ENCODE results near the gene POU6F2. TPM values are rescaled to one million over a fixed set of nuclear protein-coding genes. Genes with fewer than 3 reads are reported as not detected.

POU6F2 gene
- total RNA-seq, 1 experiment from 2014 or later, result 2.9 TPM

- TF ChIP-seq ATF6 (CRISPR knock-in tag; IDR thresholded peaks at IDR 0.05), result no peak
These were observed 382.3 kb downstream of the POU6F2 start (continued) for GRCh38 chr7:39360038-39360437.

GRCh38 chr7:39360766-39361165 is 383.1 kb downstream of the POU6F2 start:
- POLR2A ChIA-PET, result no interaction called here
- peaks cover 8% of the 10 kb centered on the region for H3K9me3 Mint-ChIP-seq
- H3K27ac Mint-ChIP-seq, result no peak overlapping the region
- H3K36me3 Mint-ChIP-seq, result no peaks in the 10 kb centered on the region
- CTCF ChIA-PET, result no interaction called here
- DNase-seq (ENCODE audit: low spot score) (no peak), ATAC-seq (no peak)
- H3K4me1 Mint-ChIP-seq, result peaks cover 22% of the 10 kb centered on the region
- no peaks in the 10 kb centered on the region for H3K27me3 Mint-ChIP-seq (ENCODE audit: low read depth)
- no peak overlapping the region for H3K4me3 Mint-ChIP-seq
- no peak for TF ChIP-seq SP1 (CRISPR knock-in tag; conservative IDR thresholded peaks at IDR 0.05)
- TF ChIP-seq MLX (CRISPR knock-in tag; IDR thresholded peaks at IDR 0.05), result no peak
- TF ChIP-seq ZNF671 (CRISPR knock-in tag; IDR thresholded peaks at IDR 0.05), result no peak
- no peak for TF ChIP-seq E2F5 (CRISPR knock-in tag; IDR thresholded peaks at IDR 0.05)
- TF ChIP-seq FOXK1 (CRISPR knock-in tag; IDR thresholded peaks at IDR 0.05), result no peak
- TF ChIP-seq MXD4 (CRISPR knock-in tag; IDR thresholded peaks at IDR 0.05; ENCODE audit: borderline replicate concordance), result no peak
- TF ChIP-seq ZNF396 (CRISPR knock-in tag; IDR thresholded peaks at IDR 0.05; ENCODE audit: borderline replicate concordance), result no peak
- no peak for TF ChIP-seq GRHL2 (CRISPR knock-in tag; IDR thresholded peaks at IDR 0.05; ENCODE audit: insufficient replicate concordance, severe bottlenecking)
- TF ChIP-seq, protein P1, sequence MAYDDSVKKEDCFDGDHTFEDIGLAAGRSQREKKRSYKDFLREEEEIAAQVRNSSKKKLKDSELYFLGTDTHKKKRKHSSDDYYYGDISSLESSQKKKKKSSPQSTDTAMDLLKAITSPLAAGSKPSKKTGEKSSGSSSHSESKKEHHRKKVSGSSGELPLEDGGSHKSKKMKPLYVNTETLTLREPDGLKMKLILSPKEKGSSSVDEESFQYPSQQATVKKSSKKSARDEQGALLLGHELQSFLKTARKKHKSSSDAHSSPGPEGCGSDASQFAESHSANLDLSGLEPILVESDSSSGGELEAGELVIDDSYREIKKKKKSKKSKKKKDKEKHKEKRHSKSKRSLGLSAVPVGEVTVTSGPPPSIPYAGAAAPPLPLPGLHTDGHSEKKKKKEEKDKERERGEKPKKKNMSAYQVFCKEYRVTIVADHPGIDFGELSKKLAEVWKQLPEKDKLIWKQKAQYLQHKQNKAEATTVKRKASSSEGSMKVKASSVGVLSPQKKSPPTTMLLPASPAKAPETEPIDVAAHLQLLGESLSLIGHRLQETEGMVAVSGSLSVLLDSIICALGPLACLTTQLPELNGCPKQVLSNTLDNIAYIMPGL (CRISPR knock-in tag; IDR thresholded peaks at IDR 0.05), result no peak
- no peak for TF ChIP-seq AFF4 (CRISPR knock-in tag; IDR thresholded peaks at IDR 0.05; ENCODE audit: borderline replicate concordance)
- no peak for TF ChIP-seq PREB (CRISPR knock-in tag; IDR thresholded peaks at IDR 0.05; ENCODE audit: borderline replicate concordance)
- no peak for TF ChIP-seq ATF1 (CRISPR knock-in tag; IDR thresholded peaks at IDR 0.05)
- no peak for TF ChIP-seq CBFB (CRISPR knock-in tag; IDR thresholded peaks at IDR 0.05; ENCODE audit: low read depth)
- no peak for TF ChIP-seq ARID4B (CRISPR knock-in tag; IDR thresholded peaks at IDR 0.05; ENCODE audit: borderline replicate concordance)
- no peak for TF ChIP-seq IRF1 (CRISPR knock-in tag; IDR thresholded peaks at IDR 0.05)
- no peak for TF ChIP-seq FOXP1 (CRISPR knock-in tag; IDR thresholded peaks at IDR 0.05; ENCODE audit: borderline replicate concordance)
- TF ChIP-seq, protein P2, sequence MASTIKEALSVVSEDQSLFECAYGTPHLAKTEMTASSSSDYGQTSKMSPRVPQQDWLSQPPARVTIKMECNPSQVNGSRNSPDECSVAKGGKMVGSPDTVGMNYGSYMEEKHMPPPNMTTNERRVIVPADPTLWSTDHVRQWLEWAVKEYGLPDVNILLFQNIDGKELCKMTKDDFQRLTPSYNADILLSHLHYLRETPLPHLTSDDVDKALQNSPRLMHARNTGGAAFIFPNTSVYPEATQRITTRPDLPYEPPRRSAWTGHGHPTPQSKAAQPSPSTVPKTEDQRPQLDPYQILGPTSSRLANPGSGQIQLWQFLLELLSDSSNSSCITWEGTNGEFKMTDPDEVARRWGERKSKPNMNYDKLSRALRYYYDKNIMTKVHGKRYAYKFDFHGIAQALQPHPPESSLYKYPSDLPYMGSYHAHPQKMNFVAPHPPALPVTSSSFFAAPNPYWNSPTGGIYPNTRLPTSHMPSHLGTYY (CRISPR knock-in tag; IDR thresholded peaks at IDR 0.05), result no peak
